Stomach (tissue), 4 donors: ENCODE measurements around the gene INPP5J.

ENCODE experiments used
- CTCF ChIP-seq, 7 experiments: fragments of 450-650 bp in 4 of 7; fragments of 200-600 bp in 3 of 7; sonication (generic) in 3 of 7; IDR thresholded peaks; one replicate each; pipeline ENCODE4 v1.5.1; 2016 to 2019; ENCODE audit warnings: antibody characterized with exemption in 7 of 7, control low read depth in 2 of 7, mild to moderate bottlenecking in 1 of 7
- EP300 ChIP-seq: sonication (generic); formaldehyde crosslinking; IDR thresholded peaks from one replicate; pipeline ENCODE4 v1.6.1; 2017; ENCODE audit warnings: antibody characterized with exemption
- POLR2A ChIP-seq, 4 donors: fragments of 450-650 bp; IDR thresholded peaks; one replicate each; pipeline ENCODE4 v1.6.1; 2016; ENCODE audit warnings: antibody characterized with exemption in 4 of 4, control low read depth in 2 of 4, mild to moderate bottlenecking in 1 of 4, moderate library complexity in 1 of 4
- POLR2AphosphoS5 ChIP-seq, 3 donors: sonication (generic); formaldehyde crosslinking; IDR thresholded peaks; one replicate each; pipeline ENCODE4 v1.6.1; 2016; ENCODE audit warnings: antibody characterized with exemption in 3 of 3

GRCh38 chr22:31128156-31128555 is 5.4 kb downstream of the INPP5J start:
- no peak for TF ChIP-seq CTCF (IDR thresholded peaks at IDR 0.05)
- no peak for TF ChIP-seq POLR2AphosphoS5 (IDR thresholded peaks at IDR 0.05)
- TF ChIP-seq POLR2A (IDR thresholded peaks at IDR 0.05): no peak
- TF ChIP-seq EP300: no peak
